Right lobe of liver (tissue), 6 donors: Measurements from ENCODE around the gene TNFAIP8. TPM values are rescaled to one million over a fixed set of nuclear protein-coding genes. Genes with fewer than 3 reads are reported as not detected.

Experiments
- ATAC-seq, 4 donors: fragments of 200-7000 bp; cut with Tn5 transposase; one replicate each; pipeline ENCODE4 v1.9.1; 2020; ENCODE audit warnings: mild to moderate bottlenecking in 4 of 4, moderate library complexity in 4 of 4
- DNase-seq, 3 donors: peaks; one replicate each; pipeline ENCODE4 v3.0.0-alpha.2; 2020
- H3K27ac ChIP-seq, 3 donors: fragments of 200-600 bp; one replicate each; pipeline ENCODE4 v1.8.0; 2022
- H3K27me3 ChIP-seq, 2 donors: fragments of 200-600 bp; one replicate each; pipeline ENCODE4 v1.8.0; 2022
- H3K36me3 ChIP-seq, 4 donors: fragments of 200-600 bp; sonication (generic) in 1 of 4; one replicate each; pipeline versions ENCODE4 v1.5.1 to v1.8.0; 2017 to 2022; ENCODE audit warnings: control low read depth in 1 of 4
- H3K4me1 ChIP-seq, 4 donors: fragments of 200-600 bp; sonication (generic) in 1 of 4; one replicate each; pipeline versions ENCODE4 v1.5.1 to v1.8.0; 2017 to 2022; ENCODE audit warnings: control low read depth in 1 of 4
- H3K4me3 ChIP-seq, 3 donors: fragments of 200-600 bp; one replicate each; pipeline ENCODE4 v1.8.0; 2022
- H3K9me3 ChIP-seq, 4 donors: fragments of 200-600 bp; sonication (generic) in 1 of 4; one replicate each; pipeline versions ENCODE4 v1.5.1 to v1.8.0; 2017 to 2022; ENCODE audit warnings: control low read depth in 1 of 4
- CTCF ChIP-seq, 4 donors: fragments of 200-600 bp in 3 of 4; fragments of 450-650 bp in 1 of 4; IDR thresholded peaks; one replicate each; pipeline versions ENCODE4 v1.5.1 to v1.8.0; 2016 to 2022; ENCODE audit warnings: antibody characterized with exemption in 4 of 4, mild to moderate bottlenecking in 2 of 4
- POLR2A ChIP-seq: fragments of 450-650 bp; IDR thresholded peaks from one replicate; pipeline ENCODE4 v1.6.1; 2017; ENCODE audit warnings: antibody characterized with exemption, mild to moderate bottlenecking
- WGBS: methylation state at CpG from one replicate; pipeline ENCODE4 v1.1.6; 2018; ENCODE audit warnings: low coverage, low lambda C conversion rate; ENCODE audit not compliant: insufficient coverage; ENCODE audit errors: missing lambda C conversion rate; 5-methylcytosine and 5-hydroxymethylcytosine counted together
- intact Hi-C, 2 donors: fragments of 100-400 bp; cut with DNase I; formaldehyde crosslinking; loops; one replicate each; pipeline versions ENCODE4 v1.11.2 to v1.14.1; 2022
- total RNA-seq, 6 experiments: library from RNA; depleted of rRNA in 2 of 6; stranded (reverse); fragments of >200 nt in 2 of 6; fragmentation: NEBNext Ultra II Directional in 3 of 6; extraction: Animal tissue kit (Norgen Biotek cat#: 25700) in 3 of 6; gene quantifications; one replicate each; pipeline versions ENCODE4 v1.1.0 to v1.2.4, GENCODE V29; 2016 to 2023
- donor health status: DM: no; HTN: yes; CAD: no.
- donor health status: DM: no; HTN: no; CAD: no.
- donor health status: DM: no; HTN: no; CAD: no.
- donor health status: DM: no; HTN: yes; CAD: no.
- donor health status: DM: no; HTN: yes; CAD: no.

TNFAIP8 gene
- total RNA-seq, 6 experiments from 2014 or later: 2.2 to 26.7 (median 5.4) TPM

GRCh38 chr5:119393201-119393691, 37.4 kb downstream of the TNFAIP8 start:
- TF ChIP-seq POLR2A: no peak
- TF ChIP-seq CTCF (IDR thresholded peaks at IDR 0.05): no peak
- WGBS: 50% methylated on average over 2 of the region's 3 CpGs
- DNase-seq (no peak), ATAC-seq (no peak)
- H3K4me1 ChIP-seq: peaks cover 0 to 15% (median 2%) of the 10 kb centered on the region in 4 donors
- H3K9me3 ChIP-seq: no peaks in the 10 kb centered on the region
- no peak overlapping the region for H3K4me3 ChIP-seq
- H3K27ac ChIP-seq: no peak overlapping the region
- H3K27me3 ChIP-seq: no peaks in the 10 kb centered on the region
- intact Hi-C loops: no loop called here
- peaks cover 0 to 4% (median 0%) of the 10 kb centered on the region in 4 donors for H3K36me3 ChIP-seq

- DNase-seq (no peak), ATAC-seq (no peak)
- H3K36me3 ChIP-seq: peaks cover 0 to 4% (median 0%) of the 10 kb centered on the region in 4 donors
- intact Hi-C loops: no loop called here
- WGBS: 81% methylated on average over 1 of the region's 1 CpG
- no peaks in the 10 kb centered on the region for H3K27me3 ChIP-seq
- TF ChIP-seq CTCF (IDR thresholded peaks at IDR 0.05): no peak
- no peak overlapping the region for H3K27ac ChIP-seq
- no peak overlapping the region for H3K4me3 ChIP-seq
- peaks cover 0 to 16% (median 0%) of the 10 kb centered on the region in 4 donors for H3K4me1 ChIP-seq
- H3K9me3 ChIP-seq: no peaks in the 10 kb centered on the region
Observed at GRCh38 chr5:119393746-119394145, 37.9 kb downstream of the TNFAIP8 start.

- H3K4me1 ChIP-seq: peaks cover 0 to 20% (median 0%) of the 10 kb centered on the region in 4 donors
Observed at GRCh38 chr5:119395080-119395836, 39.4 kb downstream of the TNFAIP8 start.

GRCh38 chr5:119396030-119396664, 40.3 kb downstream of the TNFAIP8 start:
- H3K36me3 ChIP-seq: peaks cover 0 to 4% (median 0%) of the 10 kb centered on the region in 4 donors
- intact Hi-C loops: no loop called here
- DNase-seq (no peak), ATAC-seq (no peak)
- TF ChIP-seq POLR2A (no peak), CTCF (IDR thresholded peaks at IDR 0.05) (no peak)
- no peaks in the 10 kb centered on the region for H3K9me3 ChIP-seq
- WGBS: 78% methylated on average over 5 of the region's 6 CpGs
- no peak overlapping the region for H3K4me3 ChIP-seq
- no peaks in the 10 kb centered on the region for H3K27me3 ChIP-seq
- no peak overlapping the region for H3K27ac ChIP-seq
- H3K4me1 ChIP-seq: peaks cover 0 to 20% (median 0%) of the 10 kb centered on the region in 4 donors

More at GRCh38 chr5:119395080-119395836, 39.4 kb downstream of the TNFAIP8 start:
- TF ChIP-seq POLR2A (no peak), CTCF (IDR thresholded peaks at IDR 0.05) (no peak)
- intact Hi-C loops: no loop called here
- 70% methylated on average over 7 of the region's 8 CpGs for WGBS
- no peaks in the 10 kb centered on the region for H3K27me3 ChIP-seq
- no peak overlapping the region for H3K4me3 ChIP-seq
- peaks cover 0 to 4% (median 0%) of the 10 kb centered on the region in 4 donors for H3K36me3 ChIP-seq
- H3K9me3 ChIP-seq: no peaks in the 10 kb centered on the region
- no peak overlapping the region for H3K27ac ChIP-seq
- no peak for DNase-seq
- no peak for ATAC-seq
